H9 (cell line): ENCODE data around the gene ENOX1. TPM values are rescaled to one million over a fixed set of nuclear protein-coding genes. Genes with fewer than 3 reads are reported as not detected.

Source experiments
- DNase-seq: peaks from one replicate; pipeline ENCODE4 v3.0.0-alpha.2; 2017
- H2AFZ ChIP-seq: one replicate; pipeline ENCODE4 v1.6.1; 2013; ENCODE audit warnings: mild to moderate bottlenecking, low read length, control low read depth, moderate library complexity
- H2AK5ac ChIP-seq: 2 replicates; pipeline ENCODE4 v1.6.1; 2013; ENCODE audit warnings: low read length, control low read depth, mixed read lengths; ENCODE audit not compliant: insufficient read length
- H2BK120ac ChIP-seq: one replicate; pipeline ENCODE4 v1.6.1; 2013; ENCODE audit warnings: low read depth, mild to moderate bottlenecking, low read length, control low read depth, inconsistent platforms; ENCODE audit not compliant: poor library complexity, severe bottlenecking
- H2BK12ac ChIP-seq: 2 replicates; pipeline ENCODE4 v1.6.1; 2013; ENCODE audit warnings: low read length, control low read depth, mixed read lengths, low read depth; ENCODE audit not compliant: insufficient read length
- H2BK15ac ChIP-seq: 2 replicates; pipeline ENCODE4 v1.6.1; 2013; ENCODE audit warnings: low read depth, low read length, control low read depth
- H2BK20ac ChIP-seq: one replicate; pipeline ENCODE4 v1.6.1; 2013; ENCODE audit warnings: low read depth, mild to moderate bottlenecking, low read length, control low read depth, inconsistent platforms; ENCODE audit not compliant: poor library complexity, severe bottlenecking
- H2BK5ac ChIP-seq: 2 replicates; pipeline ENCODE4 v1.6.1; 2013; ENCODE audit warnings: low read length, control low read depth, mixed read lengths; ENCODE audit not compliant: insufficient read length
- H3K14ac ChIP-seq: 2 replicates; pipeline ENCODE4 v1.6.1; 2013; ENCODE audit warnings: low read length, control low read depth; ENCODE audit not compliant: insufficient read depth
- H3K18ac ChIP-seq: 2 replicates; pipeline ENCODE4 v1.6.1; 2013; ENCODE audit warnings: low read depth, mild to moderate bottlenecking, mixed read lengths, low read length, control low read depth; ENCODE audit not compliant: insufficient read length
- H3K23ac ChIP-seq: 2 replicates; pipeline ENCODE4 v1.6.1; 2013; ENCODE audit warnings: low read length, control low read depth, mixed read lengths, low read depth; ENCODE audit not compliant: insufficient read length
- H3K23me2 ChIP-seq: 2 replicates; pipeline ENCODE4 v1.6.1; 2013; ENCODE audit warnings: low read depth, mild to moderate bottlenecking, mixed read lengths, low read length, control low read depth; ENCODE audit not compliant: insufficient read length, poor library complexity, severe bottlenecking
- H3K27ac ChIP-seq: 2 replicates; pipeline ENCODE4 v1.5.1; 2013; ENCODE audit warnings: low read length, control low read depth, mixed read lengths, low read depth; ENCODE audit not compliant: insufficient read length
- H3K27me3 ChIP-seq: 2 replicates; pipeline ENCODE4 v1.6.1; 2013; ENCODE audit warnings: low read length, control low read depth, inconsistent platforms; ENCODE audit not compliant: insufficient read depth
- H3K4ac ChIP-seq: 2 replicates; pipeline ENCODE4 v1.6.1; 2013; ENCODE audit warnings: low read depth, mild to moderate bottlenecking, control low read depth, inconsistent platforms, low read length, moderate library complexity
- H3K4me1 ChIP-seq: 2 replicates; pipeline ENCODE4 v1.6.1; 2013; ENCODE audit warnings: low read length, control low read depth, inconsistent platforms; ENCODE audit not compliant: insufficient read depth
- H3K4me2 ChIP-seq: 2 replicates; pipeline ENCODE4 v1.6.1; 2013; ENCODE audit warnings: low read length, control low read depth, mixed read lengths; ENCODE audit not compliant: insufficient read length, insufficient read depth
- H3K56ac ChIP-seq: 2 replicates; pipeline ENCODE4 v1.6.1; 2013; ENCODE audit warnings: low read depth, mild to moderate bottlenecking, mixed read lengths, low read length, control low read depth; ENCODE audit not compliant: insufficient read length
- H3K79me1 ChIP-seq: 2 replicates; pipeline ENCODE4 v1.6.1; 2013; ENCODE audit warnings: low read depth, mild to moderate bottlenecking, moderate library complexity, low read length, control low read depth, inconsistent platforms; ENCODE audit not compliant: insufficient read depth, poor library complexity, severe bottlenecking
- H3K79me2 ChIP-seq: 2 replicates; pipeline ENCODE4 v1.6.1; 2013; ENCODE audit warnings: low read length, control low read depth, inconsistent platforms; ENCODE audit not compliant: insufficient read depth
- H3K9ac ChIP-seq: 2 replicates; pipeline ENCODE4 v1.6.1; 2013; ENCODE audit warnings: low read length, control low read depth, mixed read lengths; ENCODE audit not compliant: insufficient read length; ENCODE audit errors: extremely low read depth
- H3K9me3 ChIP-seq: one replicate; pipeline ENCODE4 v1.6.1; 2013; ENCODE audit warnings: low read depth, low read length, inconsistent platforms; ENCODE audit not compliant: control insufficient read depth
- H3T11ph ChIP-seq: one replicate; pipeline ENCODE4 v1.6.1; 2013; ENCODE audit warnings: mild to moderate bottlenecking, low read length, control low read depth, inconsistent platforms
- H4K20me1 ChIP-seq: one replicate; pipeline ENCODE4 v1.6.1; 2013; ENCODE audit not compliant: control insufficient read depth, insufficient read length, insufficient read depth
- H4K5ac ChIP-seq: 2 replicates; pipeline ENCODE4 v1.6.1; 2013; ENCODE audit warnings: low read depth, mild to moderate bottlenecking, mixed read lengths, low read length, control low read depth; ENCODE audit not compliant: insufficient read length
- H4K8ac ChIP-seq: replicated peaks from 2 replicates; pipeline ENCODE4 v1.6.1; 2013; ENCODE audit warnings: low read length, control low read depth, mixed read lengths, low read depth; ENCODE audit not compliant: insufficient read length
- H4K91ac ChIP-seq: 2 replicates; pipeline ENCODE4 v1.6.1; 2013; ENCODE audit warnings: low read depth, mild to moderate bottlenecking, moderate library complexity, mixed read lengths, low read length, control low read depth; ENCODE audit not compliant: insufficient read length
- H3K27ac Mint-ChIP-seq, 3 experiments: 2 replicates in 2 of 3; 3 replicates in 1 of 3; pipeline ENCODE4 v1.8.0; 2020 to 2021; ENCODE audit warnings: mixed read lengths in 3 of 3, mild to moderate bottlenecking in 1 of 3, moderate library complexity in 1 of 3
- H3K27me3 Mint-ChIP-seq: 2 replicates; pipeline ENCODE4 v1.8.0; 2021; ENCODE audit warnings: low read depth, mild to moderate bottlenecking, moderate library complexity, mixed read lengths
- H3K36me3 Mint-ChIP-seq, 3 experiments: 2 replicates in 2 of 3; 3 replicates in 1 of 3; pipeline ENCODE4 v1.8.0; 2020 to 2021; ENCODE audit warnings: low read depth in 3 of 3, mixed read lengths in 3 of 3; ENCODE audit not compliant: insufficient read depth in 1 of 3
- H3K4me1 Mint-ChIP-seq, 2 experiments: 2 replicates each; pipeline ENCODE4 v1.8.0; 2020; ENCODE audit warnings: mixed read lengths in 2 of 2
- H3K4me3 Mint-ChIP-seq, 2 experiments: 2 replicates in 1 of 2; 3 replicates in 1 of 2; pipeline ENCODE4 v1.8.0; 2020 to 2021; ENCODE audit warnings: mild to moderate bottlenecking in 2 of 2, mixed read lengths in 2 of 2, moderate library complexity in 1 of 2
- H3K9me3 Mint-ChIP-seq, 2 experiments: 2 replicates in 1 of 2; 3 replicates in 1 of 2; pipeline ENCODE4 v1.8.0; 2020; ENCODE audit warnings: mild to moderate bottlenecking in 2 of 2, mixed read lengths in 2 of 2, moderate library complexity in 1 of 2
- CTCF ChIP-seq: fragments of 200-600 bp; sonication (generic); conservative IDR thresholded peaks from 3 replicates; pipeline ENCODE4 v1.8.0; 2021; ENCODE audit warnings: antibody characterized with exemption, mild to moderate bottlenecking
- WGBS: extraction: QIAGEN DNeasy Blood & Tissue Kit; methylation state at CpG from one replicate; pipeline ENCODE4 v1.1.7; 2013; ENCODE audit warnings: missing lambda C conversion rate, low lambda C conversion rate, mixed read lengths; ENCODE audit not compliant: insufficient read length; ENCODE audit errors: extremely low coverage; 5-methylcytosine and 5-hydroxymethylcytosine counted together
- total RNA-seq: library from RNA; stranded (reverse); gene quantifications from 2 replicates; pipeline ENCODE4 v1.2.1, GENCODE V29; 2021

The ENOX1 gene
- total RNA-seq, 1 experiment from 2014 or later: 0.24 TPM

DNA sequence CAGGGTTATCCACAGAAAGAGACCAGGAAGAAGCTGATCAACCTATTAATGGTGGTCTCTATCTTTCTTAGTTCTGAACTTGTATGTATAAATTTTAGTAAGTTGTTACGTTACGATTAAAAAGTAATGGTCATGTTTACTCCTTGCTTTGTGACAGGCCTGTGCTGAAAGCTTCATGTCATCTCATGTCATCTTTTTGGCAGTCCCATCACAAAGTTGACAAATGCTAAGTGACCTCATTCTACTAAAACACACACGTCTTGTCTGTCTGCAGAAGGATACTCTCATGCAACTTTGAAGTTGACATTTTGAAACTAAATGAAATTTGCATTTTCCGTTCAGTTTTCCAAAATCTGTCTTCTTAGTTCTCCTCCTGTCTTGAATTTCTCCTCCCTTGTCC, 417.5 kb downstream of the ENOX1 start:
- Mint-ChIP-seq H3K4me3 (no peak overlapping the region), H3K9me3 (no peaks in the 10 kb centered on the region; a peak in 2 of 5 replicates), H3K36me3 (no peaks in the 10 kb centered on the region; a peak in 1 of 7 replicates), H3K27me3 (no peaks in the 10 kb centered on the region; the same call in 1 of the 2 replicates), H3K27ac (no peak overlapping the region), H3K4me1 (peaks cover 17 to 18% of the 10 kb centered on the region in 2 experiments)
- Histone ChIP-seq H2AFZ (no peak overlapping the region), H3K4me2 (no peak overlapping the region), H3K56ac (no peak overlapping the region), H3K27ac (no peak overlapping the region), H4K8ac (no peak overlapping the region), H3K9me3 (no peaks in the 10 kb centered on the region), H3K14ac (no peak overlapping the region), H2AK5ac (no peak overlapping the region), H3K4ac (no peak overlapping the region), H3K18ac (no peak overlapping the region), H2BK5ac (no peak overlapping the region), H2BK120ac (no peak overlapping the region), H4K5ac (no peak overlapping the region), H3K9ac (no peak overlapping the region), H4K20me1 (no peaks in the 10 kb centered on the region), H2BK15ac (no peak overlapping the region), H3K4me1 (peaks cover 2% of the 10 kb centered on the region; the same call in 1 of the 2 replicates), H3K23ac (no peak overlapping the region), H2BK12ac (no peak overlapping the region), H4K91ac (no peak overlapping the region), H2BK20ac (no peak overlapping the region), H3K23me2 (no peaks in the 10 kb centered on the region), H3K79me1 (no peaks in the 10 kb centered on the region), H3K27me3 (no peaks in the 10 kb centered on the region), H3K79me2 (no peaks in the 10 kb centered on the region), H3T11ph (no peak overlapping the region)
- no peak for DNase-seq
- TF ChIP-seq CTCF: no peak
- WGBS: no CpG with 5 or more reads among the region's 4 CpGs
